ENCODE results near the gene PLLP.

PLLP gene

GRCh38 chr16:57225978-57226377, 58.5 kb downstream of the PLLP start:
- DNase-seq (ENCODE audit: low spot score): no peak

GRCh38 chr16:57224651-57225335, 59.7 kb downstream of the PLLP start:
- no peak for DNase-seq (ENCODE audit: low spot score)

- DNase-seq (ENCODE audit: low spot score): no peak
Measured at GRCh38 chr16:57223057-57223456, 61.4 kb downstream of the PLLP start.

GRCh38 chr16:57216968-57217367, 67.5 kb downstream of the PLLP start:
- DNase-seq (ENCODE audit: low spot score): no peak

GRCh38 chr16:57213462-57213861, 71.0 kb downstream of the PLLP start:
- DNase-seq (ENCODE audit: low spot score): no peak

GRCh38 chr16:57209780-57210179, 74.7 kb downstream of the PLLP start:
- no peak for DNase-seq (ENCODE audit: low spot score)

GRCh38 chr16:57208926-57209325, 75.5 kb downstream of the PLLP start:
- no peak for DNase-seq (ENCODE audit: low spot score)

All from HuH-7 (cell line).